HEK293 (cell line): ENCODE results near the gene BMS1.

ENCODE experiments used
- GFI1B ChIP-seq: fragments of 450-650 bp; formaldehyde crosslinking; IDR thresholded peaks from 2 replicates; pipeline ENCODE4 v1.5.1; 2016; ENCODE audit warnings: missing biosample characterization, missing genetic modification characterization
- PATZ1 ChIP-seq: fragments of 450-650 bp; formaldehyde crosslinking; IDR thresholded peaks from 2 replicates; pipeline ENCODE4 v1.5.1; 2016; ENCODE audit warnings: missing biosample characterization, missing genetic modification characterization
- PRDM1 ChIP-seq: fragments of 450-650 bp; formaldehyde crosslinking; IDR thresholded peaks from 2 replicates; pipeline ENCODE4; 2016; ENCODE audit warnings: missing biosample characterization, missing genetic modification characterization
- REPIN1 ChIP-seq: fragments of 450-650 bp; formaldehyde crosslinking; IDR thresholded peaks from 2 replicates; pipeline ENCODE4 v1.5.1; 2017; ENCODE audit warnings: missing biosample characterization, missing genetic modification characterization, low read depth
- SCRT1 ChIP-seq: fragments of 450-650 bp; formaldehyde crosslinking; IDR thresholded peaks from 2 replicates; pipeline ENCODE4 v1.5.1; 2016; ENCODE audit warnings: missing biosample characterization, missing genetic modification characterization, borderline replicate concordance
- SP3 ChIP-seq: fragments of 450-650 bp; formaldehyde crosslinking; IDR thresholded peaks from 2 replicates; pipeline ENCODE4 v1.5.1; 2016; ENCODE audit warnings: missing biosample characterization, missing genetic modification characterization
- TRIM28 ChIP-seq: IDR thresholded peaks from 2 replicates; pipeline ENCODE4 v1.6.1; 2011; ENCODE audit warnings: low read length, control low read depth, borderline replicate concordance
- ZBTB21 ChIP-seq: fragments of 450-650 bp; formaldehyde crosslinking; IDR thresholded peaks from 2 replicates; pipeline ENCODE4 v1.5.1; 2017; ENCODE audit warnings: missing biosample characterization, missing genetic modification characterization
- ZBTB7A ChIP-seq: fragments of 450-650 bp; formaldehyde crosslinking; IDR thresholded peaks from 2 replicates; pipeline ENCODE4 v1.5.1; 2016; ENCODE audit warnings: low read depth, missing biosample characterization, missing genetic modification characterization
- ZEB2 ChIP-seq: fragments of 450-650 bp; formaldehyde crosslinking; IDR thresholded peaks from 2 replicates; pipeline ENCODE4 v1.5.1; 2016; ENCODE audit warnings: missing biosample characterization, missing genetic modification characterization
- ZNF10 ChIP-seq: fragments of 450-650 bp; formaldehyde crosslinking; IDR thresholded peaks from 2 replicates; pipeline ENCODE4 v1.5.1; 2017; ENCODE audit warnings: missing biosample characterization, missing genetic modification characterization
- ZNF19 ChIP-seq: fragments of 450-650 bp; formaldehyde crosslinking; IDR thresholded peaks from 2 replicates; pipeline ENCODE4; 2016; ENCODE audit warnings: missing biosample characterization, missing genetic modification characterization, low read depth
- ZNF211 ChIP-seq: fragments of 450-650 bp; formaldehyde crosslinking; IDR thresholded peaks from 2 replicates; pipeline ENCODE4 v1.5.1; 2016; ENCODE audit warnings: low read depth, missing biosample characterization, missing genetic modification characterization
- ZNF26 ChIP-seq: fragments of 450-650 bp; formaldehyde crosslinking; IDR thresholded peaks from 2 replicates; pipeline ENCODE4 v1.5.1; 2016; ENCODE audit warnings: missing biosample characterization, missing genetic modification characterization
- ZNF335 ChIP-seq: fragments of 450-650 bp; formaldehyde crosslinking; conservative IDR thresholded peaks from 2 replicates; pipeline ENCODE4 v1.5.1; 2016; ENCODE audit warnings: missing biosample characterization, missing genetic modification characterization
- ZNF341 ChIP-seq: fragments of 450-650 bp; formaldehyde crosslinking; IDR thresholded peaks from 2 replicates; pipeline ENCODE4; 2016; ENCODE audit warnings: low read depth, missing biosample characterization, missing genetic modification characterization
- ZNF600 ChIP-seq: fragments of 450-650 bp; formaldehyde crosslinking; IDR thresholded peaks from 2 replicates; pipeline ENCODE4 v1.5.1; 2016; ENCODE audit warnings: missing biosample characterization, missing genetic modification characterization
- ZNF610 ChIP-seq: fragments of 450-650 bp; formaldehyde crosslinking; IDR thresholded peaks from 2 replicates; pipeline ENCODE4 v1.5.1; 2016; ENCODE audit warnings: missing biosample characterization, missing genetic modification characterization, borderline replicate concordance
- TF ChIP-seq, protein P1 (sequence below): fragments of 450-650 bp; formaldehyde crosslinking; IDR thresholded peaks from 2 replicates; pipeline ENCODE4 v1.5.1; 2016; ENCODE audit warnings: missing biosample characterization, missing genetic modification characterization
- TF ChIP-seq, protein P2 (sequence below): fragments of 450-650 bp; formaldehyde crosslinking; conservative IDR thresholded peaks from 2 replicates; pipeline ENCODE4 v1.5.1; 2016; ENCODE audit warnings: low read depth, missing biosample characterization, missing genetic modification characterization
- TF ChIP-seq, protein P3 (sequence below): fragments of 450-650 bp; formaldehyde crosslinking; IDR thresholded peaks from 2 replicates; pipeline ENCODE4 v1.5.1; 2016; ENCODE audit warnings: missing biosample characterization, missing genetic modification characterization

The BMS1 gene

DNA sequence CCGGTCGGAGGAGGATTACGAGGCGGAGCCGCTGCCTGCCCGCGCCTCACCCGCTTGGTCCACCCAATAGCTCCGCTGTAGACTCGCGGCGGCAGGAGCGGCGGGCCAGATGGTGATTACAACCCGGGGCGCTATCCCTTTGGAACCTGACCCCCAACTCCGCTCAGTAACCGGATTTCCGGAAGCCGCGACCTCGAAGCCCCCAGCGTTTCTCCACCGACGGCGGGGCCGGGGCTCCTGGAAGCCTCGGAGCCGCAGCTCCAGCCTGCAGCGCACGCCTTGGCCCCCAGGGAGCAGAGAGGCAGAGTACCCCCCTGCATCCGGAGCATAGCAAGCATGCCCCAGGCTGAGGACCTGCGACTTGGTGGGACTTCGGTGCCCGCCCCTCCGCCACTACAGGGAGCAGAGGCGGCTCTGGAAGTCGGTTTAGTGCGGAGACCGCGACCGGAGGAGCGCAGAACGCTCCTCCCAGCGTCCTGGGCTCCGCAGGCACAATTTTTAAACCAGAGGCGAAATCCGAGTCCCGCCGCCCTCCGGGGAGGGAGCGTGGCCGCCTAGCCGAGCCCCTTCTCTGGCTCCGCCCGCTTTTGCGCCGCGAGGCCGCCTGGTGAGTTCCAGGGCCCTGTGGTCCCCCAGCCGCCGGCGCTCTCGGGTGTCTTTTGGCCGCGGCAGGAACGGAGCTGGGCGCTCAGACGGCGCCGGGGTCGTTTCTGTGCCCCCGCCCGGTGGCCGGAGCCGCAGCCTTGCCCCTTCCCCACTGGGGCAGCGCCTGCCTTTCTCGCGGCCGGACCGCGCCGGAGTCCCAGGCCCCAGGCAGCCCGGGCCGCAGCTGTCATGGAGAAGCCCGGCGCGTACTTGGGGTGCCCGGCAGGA is 28.2 kb upstream of the BMS1 start (continued):
- TF ChIP-seq, protein P1, sequence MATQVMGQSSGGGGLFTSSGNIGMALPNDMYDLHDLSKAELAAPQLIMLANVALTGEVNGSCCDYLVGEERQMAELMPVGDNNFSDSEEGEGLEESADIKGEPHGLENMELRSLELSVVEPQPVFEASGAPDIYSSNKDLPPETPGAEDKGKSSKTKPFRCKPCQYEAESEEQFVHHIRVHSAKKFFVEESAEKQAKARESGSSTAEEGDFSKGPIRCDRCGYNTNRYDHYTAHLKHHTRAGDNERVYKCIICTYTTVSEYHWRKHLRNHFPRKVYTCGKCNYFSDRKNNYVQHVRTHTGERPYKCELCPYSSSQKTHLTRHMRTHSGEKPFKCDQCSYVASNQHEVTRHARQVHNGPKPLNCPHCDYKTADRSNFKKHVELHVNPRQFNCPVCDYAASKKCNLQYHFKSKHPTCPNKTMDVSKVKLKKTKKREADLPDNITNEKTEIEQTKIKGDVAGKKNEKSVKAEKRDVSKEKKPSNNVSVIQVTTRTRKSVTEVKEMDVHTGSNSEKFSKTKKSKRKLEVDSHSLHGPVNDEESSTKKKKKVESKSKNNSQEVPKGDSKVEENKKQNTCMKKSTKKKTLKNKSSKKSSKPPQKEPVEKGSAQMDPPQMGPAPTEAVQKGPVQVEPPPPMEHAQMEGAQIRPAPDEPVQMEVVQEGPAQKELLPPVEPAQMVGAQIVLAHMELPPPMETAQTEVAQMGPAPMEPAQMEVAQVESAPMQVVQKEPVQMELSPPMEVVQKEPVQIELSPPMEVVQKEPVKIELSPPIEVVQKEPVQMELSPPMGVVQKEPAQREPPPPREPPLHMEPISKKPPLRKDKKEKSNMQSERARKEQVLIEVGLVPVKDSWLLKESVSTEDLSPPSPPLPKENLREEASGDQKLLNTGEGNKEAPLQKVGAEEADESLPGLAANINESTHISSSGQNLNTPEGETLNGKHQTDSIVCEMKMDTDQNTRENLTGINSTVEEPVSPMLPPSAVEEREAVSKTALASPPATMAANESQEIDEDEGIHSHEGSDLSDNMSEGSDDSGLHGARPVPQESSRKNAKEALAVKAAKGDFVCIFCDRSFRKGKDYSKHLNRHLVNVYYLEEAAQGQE (tag by site-specific recombination): no peak
- TF ChIP-seq, protein P2, sequence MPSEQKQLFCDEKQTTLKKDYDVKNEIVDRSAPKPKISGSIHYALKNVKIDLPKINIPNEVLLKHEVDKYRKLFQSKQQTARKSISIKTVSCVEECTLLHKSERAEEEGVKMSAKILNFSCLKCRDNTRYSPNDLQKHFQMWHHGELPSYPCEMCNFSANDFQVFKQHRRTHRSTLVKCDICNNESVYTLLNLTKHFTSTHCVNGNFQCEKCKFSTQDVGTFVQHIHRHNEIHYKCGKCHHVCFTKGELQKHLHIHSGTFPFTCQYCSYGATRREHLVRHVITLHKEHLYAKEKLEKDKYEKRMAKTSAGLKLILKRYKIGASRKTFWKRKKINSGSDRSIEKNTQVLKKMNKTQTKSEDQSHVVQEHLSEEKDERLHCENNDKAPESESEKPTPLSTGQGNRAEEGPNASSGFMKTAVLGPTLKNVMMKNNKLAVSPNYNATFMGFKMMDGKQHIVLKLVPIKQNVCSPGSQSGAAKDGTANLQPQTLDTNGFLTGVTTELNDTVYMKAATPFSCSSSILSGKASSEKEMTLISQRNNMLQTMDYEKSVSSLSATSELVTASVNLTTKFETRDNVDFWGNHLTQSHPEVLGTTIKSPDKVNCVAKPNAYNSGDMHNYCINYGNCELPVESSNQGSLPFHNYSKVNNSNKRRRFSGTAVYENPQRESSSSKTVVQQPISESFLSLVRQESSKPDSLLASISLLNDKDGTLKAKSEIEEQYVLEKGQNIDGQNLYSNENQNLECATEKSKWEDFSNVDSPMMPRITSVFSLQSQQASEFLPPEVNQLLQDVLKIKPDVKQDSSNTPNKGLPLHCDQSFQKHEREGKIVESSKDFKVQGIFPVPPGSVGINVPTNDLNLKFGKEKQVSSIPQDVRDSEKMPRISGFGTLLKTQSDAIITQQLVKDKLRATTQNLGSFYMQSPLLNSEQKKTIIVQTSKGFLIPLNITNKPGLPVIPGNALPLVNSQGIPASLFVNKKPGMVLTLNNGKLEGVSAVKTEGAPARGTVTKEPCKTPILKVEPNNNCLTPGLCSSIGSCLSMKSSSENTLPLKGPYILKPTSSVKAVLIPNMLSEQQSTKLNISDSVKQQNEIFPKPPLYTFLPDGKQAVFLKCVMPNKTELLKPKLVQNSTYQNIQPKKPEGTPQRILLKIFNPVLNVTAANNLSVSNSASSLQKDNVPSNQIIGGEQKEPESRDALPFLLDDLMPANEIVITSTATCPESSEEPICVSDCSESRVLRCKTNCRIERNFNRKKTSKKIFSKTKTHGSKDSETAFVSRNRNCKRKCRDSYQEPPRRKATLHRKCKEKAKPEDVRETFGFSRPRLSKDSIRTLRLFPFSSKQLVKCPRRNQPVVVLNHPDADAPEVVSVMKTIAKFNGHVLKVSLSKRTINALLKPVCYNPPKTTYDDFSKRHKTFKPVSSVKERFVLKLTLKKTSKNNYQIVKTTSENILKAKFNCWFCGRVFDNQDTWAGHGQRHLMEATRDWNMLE (tag by site-specific recombination): peak; percentile 41; the same call in 1 of the 2 replicates
- TF ChIP-seq, protein P3, sequence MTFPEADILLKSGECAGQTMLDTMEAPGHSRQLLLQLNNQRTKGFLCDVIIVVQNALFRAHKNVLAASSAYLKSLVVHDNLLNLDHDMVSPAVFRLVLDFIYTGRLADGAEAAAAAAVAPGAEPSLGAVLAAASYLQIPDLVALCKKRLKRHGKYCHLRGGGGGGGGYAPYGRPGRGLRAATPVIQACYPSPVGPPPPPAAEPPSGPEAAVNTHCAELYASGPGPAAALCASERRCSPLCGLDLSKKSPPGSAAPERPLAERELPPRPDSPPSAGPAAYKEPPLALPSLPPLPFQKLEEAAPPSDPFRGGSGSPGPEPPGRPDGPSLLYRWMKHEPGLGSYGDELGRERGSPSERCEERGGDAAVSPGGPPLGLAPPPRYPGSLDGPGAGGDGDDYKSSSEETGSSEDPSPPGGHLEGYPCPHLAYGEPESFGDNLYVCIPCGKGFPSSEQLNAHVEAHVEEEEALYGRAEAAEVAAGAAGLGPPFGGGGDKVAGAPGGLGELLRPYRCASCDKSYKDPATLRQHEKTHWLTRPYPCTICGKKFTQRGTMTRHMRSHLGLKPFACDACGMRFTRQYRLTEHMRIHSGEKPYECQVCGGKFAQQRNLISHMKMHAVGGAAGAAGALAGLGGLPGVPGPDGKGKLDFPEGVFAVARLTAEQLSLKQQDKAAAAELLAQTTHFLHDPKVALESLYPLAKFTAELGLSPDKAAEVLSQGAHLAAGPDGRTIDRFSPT (tag by site-specific recombination): no peak
- no peak for TF ChIP-seq REPIN1
- peak; percentile 85 for TF ChIP-seq ZNF335 (tag by site-specific recombination)
- 0 out of 2 replicates have a peak, but pooled peaks have one; percentile 31 for TF ChIP-seq ZEB2 (tag by site-specific recombination)
- TF ChIP-seq PATZ1: no peak
- peak; percentile 40; the same call in 1 of the 2 replicates for TF ChIP-seq ZNF600 (tag by site-specific recombination)
- TF ChIP-seq ZNF19 (tag by site-specific recombination): no peak
- TF ChIP-seq ZNF610: no peak
- no peak for TF ChIP-seq ZNF26 (tag by site-specific recombination)
- TF ChIP-seq ZNF341 (tag by site-specific recombination): no peak
- TF ChIP-seq ZNF10: no peak
- TF ChIP-seq SP3 (tag by site-specific recombination): peak; percentile 28; the same call in 1 of the 2 replicates
- TF ChIP-seq SCRT1 (tag by site-specific recombination): no peak
- TF ChIP-seq ZNF211 (tag by site-specific recombination): no peak
- no peak for TF ChIP-seq TRIM28
- no peak for TF ChIP-seq ZBTB7A (tag by site-specific recombination)
- no peak for TF ChIP-seq GFI1B (tag by site-specific recombination)
- TF ChIP-seq ZBTB21 (tag by site-specific recombination): no peak
- TF ChIP-seq PRDM1 (tag by site-specific recombination): no peak
